ENCODE measurements around the gene IGFBP7.

Gene IGFBP7

GRCh38 chr4:57042711-57043169 lies 67.4 kb downstream of the IGFBP7 start:
- DNase-seq (ENCODE audit: low read depth): no peak

- DNase-seq (ENCODE audit: low read depth): no peak
These were observed 69.2 kb downstream of the IGFBP7 start for GRCh38 chr4:57041020-57041419.

- no peak for DNase-seq (ENCODE audit: low read depth)
These were observed 69.7 kb downstream of the IGFBP7 start for GRCh38 chr4:57040510-57040909.

- no peak for DNase-seq (ENCODE audit: low read depth)
These were observed 70.8 kb downstream of the IGFBP7 start for GRCh38 chr4:57039345-57039744.

- DNase-seq (ENCODE audit: low read depth): no peak
These were observed 72.1 kb downstream of the IGFBP7 start for GRCh38 chr4:57037982-57038604.

- no peak for DNase-seq (ENCODE audit: low read depth)
These were observed 75.7 kb downstream of the IGFBP7 start for GRCh38 chr4:57034520-57034919.

- DNase-seq (ENCODE audit: low read depth): no peak
These were observed 87.1 kb downstream of the IGFBP7 start for GRCh38 chr4:57023104-57023503.

GRCh38 chr4:57020467-57021101 lies 89.6 kb downstream of the IGFBP7 start:
- DNase-seq (ENCODE audit: low read depth): no peak

GRCh38 chr4:57018980-57019379 lies 91.2 kb downstream of the IGFBP7 start:
- DNase-seq (ENCODE audit: low read depth): no peak

- DNase-seq (ENCODE audit: low read depth): no peak
These were observed 96.6 kb downstream of the IGFBP7 start for GRCh38 chr4:57013543-57014120.

GRCh38 chr4:56999751-57000150 lies 110.4 kb downstream of the IGFBP7 start:
- no peak for DNase-seq (ENCODE audit: low read depth)

- DNase-seq (ENCODE audit: low read depth): no peak
These were observed 114.7 kb downstream of the IGFBP7 start for GRCh38 chr4:56995525-56995924.

GRCh38 chr4:56990109-56990905 lies 119.9 kb downstream of the IGFBP7 start:
- no peak for DNase-seq (ENCODE audit: low read depth)

- DNase-seq (ENCODE audit: low read depth): no peak
These were observed 123.2 kb downstream of the IGFBP7 start for GRCh38 chr4:56986952-56987351.

- DNase-seq (ENCODE audit: low read depth): no peak
These were observed 124.0 kb downstream of the IGFBP7 start for GRCh38 chr4:56986192-56986591.

GRCh38 chr4:56981795-56982201 lies 128.4 kb downstream of the IGFBP7 start:
- no peak for DNase-seq (ENCODE audit: low read depth)

Measured in activated gamma-delta T cell treated with anti-CD3 and anti-CD28 coated beads, Interleukin-2, amount 50 U/mL, for 16 hours (primary cell).